ENCODE results near the gene TLX2. TPM values are rescaled to one million over a fixed set of nuclear protein-coding genes. Genes with fewer than 3 reads are reported as not detected.

Gene TLX2
- total and polyA plus RNA-seq, 2 of the 13 experiments (the other 11 are each of a cell fraction or from before 2014, with no cell fraction given), result 0.05 to 0.20 TPM

DNA sequence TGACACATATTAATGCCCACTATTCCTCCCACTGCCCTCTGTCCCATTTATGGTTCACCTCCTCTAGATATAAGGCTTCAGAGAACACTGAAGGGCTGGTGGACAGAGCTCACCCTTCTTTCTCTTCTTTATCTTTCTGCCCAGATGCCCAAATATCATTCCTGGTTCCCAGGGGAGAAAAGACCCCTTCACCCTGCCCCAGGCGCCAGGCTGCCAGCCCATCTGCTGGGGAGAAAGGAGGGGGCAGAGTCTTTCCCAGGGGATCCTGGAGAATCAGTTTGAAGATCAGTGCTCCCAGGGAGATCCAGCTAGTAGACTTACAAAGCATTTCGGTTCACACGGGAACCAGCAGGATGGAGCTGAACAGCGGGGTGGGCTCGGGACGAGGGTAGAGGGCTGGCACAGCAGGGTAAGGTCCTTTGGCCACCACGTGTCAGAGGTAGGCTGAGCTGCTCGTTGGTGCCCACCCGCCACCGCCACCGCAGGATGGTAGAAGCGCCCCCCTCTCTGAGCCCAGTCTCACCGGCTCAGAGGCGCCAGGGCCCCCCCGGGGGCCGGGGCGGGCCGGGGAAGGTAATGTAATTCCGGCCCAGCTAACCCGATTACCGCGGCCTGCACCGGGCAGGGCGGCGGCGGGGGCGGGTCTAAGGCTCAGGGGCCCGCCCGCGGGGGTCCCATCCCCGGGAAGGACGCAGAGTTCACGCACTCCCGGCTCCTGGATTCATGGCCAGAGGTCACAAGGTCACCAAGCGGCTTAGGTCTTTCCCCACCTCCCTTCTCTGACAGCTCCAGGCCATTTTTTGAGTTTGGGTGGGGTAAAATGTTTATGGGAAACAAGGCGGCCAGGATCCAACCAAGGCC, 1.3 kb upstream of the TLX2 start (continued):
- TF ChIP-seq ZNF773 (CRISPR knock-in tag; IDR thresholded peaks at IDR 0.05; ENCODE audit: borderline replicate concordance), result no peak
- TF ChIP-seq TAF15 (IDR thresholded peaks at IDR 0.05; ENCODE audit: low read depth, low read length, poor library complexity, severe bottlenecking), result peak; percentile 41
- no peak for TF ChIP-seq MXD4 (CRISPR knock-in tag; IDR thresholded peaks at IDR 0.05)
- no peak for TF ChIP-seq ZNF354B (CRISPR knock-in tag; IDR thresholded peaks at IDR 0.05)
- TF ChIP-seq AKAP8 (CRISPR knock-in tag; IDR thresholded peaks at IDR 0.05), result peak; percentile 99
- TF ChIP-seq POLR2G (IDR thresholded peaks at IDR 0.05; ENCODE audit: low read depth, low read length), result peak; percentile 67
- TF ChIP-seq ZNF3 (CRISPR knock-in tag; IDR thresholded peaks at IDR 0.05), result no peak
- TF ChIP-seq, protein P1, sequence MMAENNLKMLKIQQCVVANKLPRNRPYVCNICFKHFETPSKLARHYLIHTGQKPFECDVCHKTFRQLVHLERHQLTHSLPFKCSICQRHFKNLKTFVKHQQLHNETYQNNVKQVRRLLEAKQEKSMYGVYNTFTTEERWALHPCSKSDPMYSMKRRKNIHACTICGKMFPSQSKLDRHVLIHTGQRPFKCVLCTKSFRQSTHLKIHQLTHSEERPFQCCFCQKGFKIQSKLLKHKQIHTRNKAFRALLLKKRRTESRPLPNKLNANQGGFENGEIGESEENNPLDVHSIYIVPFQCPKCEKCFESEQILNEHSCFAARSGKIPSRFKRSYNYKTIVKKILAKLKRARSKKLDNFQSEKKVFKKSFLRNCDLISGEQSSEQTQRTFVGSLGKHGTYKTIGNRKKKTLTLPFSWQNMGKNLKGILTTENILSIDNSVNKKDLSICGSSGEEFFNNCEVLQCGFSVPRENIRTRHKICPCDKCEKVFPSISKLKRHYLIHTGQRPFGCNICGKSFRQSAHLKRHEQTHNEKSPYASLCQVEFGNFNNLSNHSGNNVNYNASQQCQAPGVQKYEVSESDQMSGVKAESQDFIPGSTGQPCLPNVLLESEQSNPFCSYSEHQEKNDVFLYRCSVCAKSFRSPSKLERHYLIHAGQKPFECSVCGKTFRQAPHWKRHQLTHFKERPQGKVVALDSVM (CRISPR knock-in tag; IDR thresholded peaks at IDR 0.05), result no peak
- TF ChIP-seq ZNF605 (CRISPR knock-in tag; IDR thresholded peaks at IDR 0.05), result no peak
- TF ChIP-seq, protein P2, sequence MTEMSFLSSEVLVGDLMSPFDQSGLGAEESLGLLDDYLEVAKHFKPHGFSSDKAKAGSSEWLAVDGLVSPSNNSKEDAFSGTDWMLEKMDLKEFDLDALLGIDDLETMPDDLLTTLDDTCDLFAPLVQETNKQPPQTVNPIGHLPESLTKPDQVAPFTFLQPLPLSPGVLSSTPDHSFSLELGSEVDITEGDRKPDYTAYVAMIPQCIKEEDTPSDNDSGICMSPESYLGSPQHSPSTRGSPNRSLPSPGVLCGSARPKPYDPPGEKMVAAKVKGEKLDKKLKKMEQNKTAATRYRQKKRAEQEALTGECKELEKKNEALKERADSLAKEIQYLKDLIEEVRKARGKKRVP (CRISPR knock-in tag; IDR thresholded peaks at IDR 0.05), result no peak
- TF ChIP-seq KDM1A (CRISPR knock-in tag; IDR thresholded peaks at IDR 0.05), result no peak
- TF ChIP-seq, protein P3, sequence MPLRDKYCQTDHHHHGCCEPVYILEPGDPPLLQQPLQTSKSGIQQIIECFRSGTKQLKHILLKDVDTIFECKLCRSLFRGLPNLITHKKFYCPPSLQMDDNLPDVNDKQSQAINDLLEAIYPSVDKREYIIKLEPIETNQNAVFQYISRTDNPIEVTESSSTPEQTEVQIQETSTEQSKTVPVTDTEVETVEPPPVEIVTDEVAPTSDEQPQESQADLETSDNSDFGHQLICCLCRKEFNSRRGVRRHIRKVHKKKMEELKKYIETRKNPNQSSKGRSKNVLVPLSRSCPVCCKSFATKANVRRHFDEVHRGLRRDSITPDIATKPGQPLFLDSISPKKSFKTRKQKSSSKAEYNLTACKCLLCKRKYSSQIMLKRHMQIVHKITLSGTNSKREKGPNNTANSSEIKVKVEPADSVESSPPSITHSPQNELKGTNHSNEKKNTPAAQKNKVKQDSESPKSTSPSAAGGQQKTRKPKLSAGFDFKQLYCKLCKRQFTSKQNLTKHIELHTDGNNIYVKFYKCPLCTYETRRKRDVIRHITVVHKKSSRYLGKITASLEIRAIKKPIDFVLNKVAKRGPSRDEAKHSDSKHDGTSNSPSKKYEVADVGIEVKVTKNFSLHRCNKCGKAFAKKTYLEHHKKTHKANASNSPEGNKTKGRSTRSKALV (CRISPR knock-in tag; IDR thresholded peaks at IDR 0.05), result no peak
- TF ChIP-seq REXO4 (CRISPR knock-in tag; IDR thresholded peaks at IDR 0.05; ENCODE audit: borderline replicate concordance), result no peak
- TF ChIP-seq ZNF17 (CRISPR knock-in tag; IDR thresholded peaks at IDR 0.05), result no peak
- no peak for TF ChIP-seq ZFP82 (CRISPR knock-in tag; IDR thresholded peaks at IDR 0.05; ENCODE audit: borderline replicate concordance)
- TF ChIP-seq ZNF543 (CRISPR knock-in tag; IDR thresholded peaks at IDR 0.05), result peak; percentile 46; the same call in 1 of the 2 replicates
- TF ChIP-seq, protein P4, sequence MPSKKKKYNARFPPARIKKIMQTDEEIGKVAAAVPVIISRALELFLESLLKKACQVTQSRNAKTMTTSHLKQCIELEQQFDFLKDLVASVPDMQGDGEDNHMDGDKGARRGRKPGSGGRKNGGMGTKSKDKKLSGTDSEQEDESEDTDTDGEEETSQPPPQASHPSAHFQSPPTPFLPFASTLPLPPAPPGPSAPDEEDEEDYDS (CRISPR knock-in tag; IDR thresholded peaks at IDR 0.05), result no peak
- TF ChIP-seq, protein P5, sequence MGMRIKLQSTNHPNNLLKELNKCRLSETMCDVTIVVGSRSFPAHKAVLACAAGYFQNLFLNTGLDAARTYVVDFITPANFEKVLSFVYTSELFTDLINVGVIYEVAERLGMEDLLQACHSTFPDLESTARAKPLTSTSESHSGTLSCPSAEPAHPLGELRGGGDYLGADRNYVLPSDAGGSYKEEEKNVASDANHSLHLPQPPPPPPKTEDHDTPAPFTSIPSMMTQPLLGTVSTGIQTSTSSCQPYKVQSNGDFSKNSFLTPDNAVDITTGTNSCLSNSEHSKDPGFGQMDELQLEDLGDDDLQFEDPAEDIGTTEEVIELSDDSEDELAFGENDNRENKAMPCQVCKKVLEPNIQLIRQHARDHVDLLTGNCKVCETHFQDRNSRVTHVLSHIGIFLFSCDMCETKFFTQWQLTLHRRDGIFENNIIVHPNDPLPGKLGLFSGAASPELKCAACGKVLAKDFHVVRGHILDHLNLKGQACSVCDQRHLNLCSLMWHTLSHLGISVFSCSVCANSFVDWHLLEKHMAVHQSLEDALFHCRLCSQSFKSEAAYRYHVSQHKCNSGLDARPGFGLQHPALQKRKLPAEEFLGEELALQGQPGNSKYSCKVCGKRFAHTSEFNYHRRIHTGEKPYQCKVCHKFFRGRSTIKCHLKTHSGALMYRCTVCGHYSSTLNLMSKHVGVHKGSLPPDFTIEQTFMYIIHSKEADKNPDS (CRISPR knock-in tag; IDR thresholded peaks at IDR 0.05), result no peak
- peak; percentile 54; the same call in 1 of the 2 replicates for TF ChIP-seq NR2F2 (IDR thresholded peaks at IDR 0.05; ENCODE audit: borderline replicate concordance, low read depth)
- no peak for TF ChIP-seq SSRP1 (CRISPR knock-in tag; IDR thresholded peaks at IDR 0.05)
- TF ChIP-seq ZNF781 (CRISPR knock-in tag; IDR thresholded peaks at IDR 0.05; ENCODE audit: borderline replicate concordance, not compliant biosample characterization), result peak; percentile 36
- no peak for TF ChIP-seq ZNF878 (CRISPR knock-in tag; IDR thresholded peaks at IDR 0.05)
- TF ChIP-seq RBAK (CRISPR knock-in tag; IDR thresholded peaks at IDR 0.05), result no peak

All from HepG2 (cell line).